ENCODE data around the gene ZNF280C. TPM values are rescaled to one million over a fixed set of nuclear protein-coding genes. Genes with fewer than 3 reads are reported as not detected.
"Not testable (repeated sequence)": the region's sequence is repeated elsewhere in the genome, so short reads cannot be mapped to it uniquely, and the experiment has no call there.

The ZNF280C gene
- total and polyA plus RNA-seq, 4 donors = 0.50 to 2.3 (median 1.00) TPM

DNA sequence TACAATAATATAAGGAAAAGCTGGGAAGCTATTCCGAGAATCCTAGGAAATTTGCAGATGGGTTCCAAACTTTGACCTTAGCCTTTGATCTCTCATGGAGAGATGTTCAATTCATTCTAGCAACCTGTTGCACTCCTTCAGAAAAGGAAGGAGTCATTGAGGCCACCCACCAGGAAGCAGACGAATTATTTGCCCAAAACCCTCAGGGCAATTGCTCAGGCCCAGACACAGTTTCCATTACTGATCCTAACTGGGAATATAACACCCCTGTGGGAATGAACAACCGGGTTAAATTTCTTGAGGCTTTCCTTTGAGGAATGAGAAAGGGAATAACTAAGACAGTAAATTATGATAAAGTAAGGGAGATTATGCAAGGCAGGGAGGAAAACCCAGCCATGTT, 13.5 kb upstream of the ZNF280C start:
- no peaks in the 10 kb centered on the region for H3K9me3 ChIP-seq (ENCODE audit: control insufficient read depth in 4 of 4, low read length in 3 of 4)

DNA sequence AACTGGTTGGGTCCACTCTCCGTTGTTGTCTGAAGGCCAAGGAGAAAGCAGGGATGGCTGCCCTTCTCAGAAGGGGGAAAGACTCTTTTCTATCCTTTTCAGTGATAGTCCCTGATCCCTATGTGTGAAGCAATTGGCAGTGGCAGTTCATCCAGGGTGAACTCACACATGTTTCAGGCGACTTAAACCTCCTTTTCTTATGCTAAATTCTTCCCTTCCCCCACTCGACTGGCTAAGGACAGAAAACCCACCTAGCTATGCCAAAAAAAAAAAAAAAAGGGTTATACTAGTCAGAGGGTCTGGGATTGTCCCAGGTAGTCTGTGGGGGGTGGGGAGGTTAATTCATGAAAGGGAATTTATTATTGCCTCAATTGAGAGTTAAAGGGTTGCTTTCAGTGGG, 12.2 kb upstream of the ZNF280C start:
- Histone ChIP-seq H3K4me1 (ENCODE audit: control insufficient read depth in 4 of 4, insufficient read depth in 4 of 4, low read length in 3 of 4) (no peaks in the 10 kb centered on the region), H3K9ac (ENCODE audit: low read depth in 1 of 2, low read length in 2 of 2) (no peak overlapping the region), H3K27me3 (ENCODE audit: control insufficient read depth in 4 of 4, insufficient read depth in 4 of 4, low read length in 3 of 4) (no peaks in the 10 kb centered on the region), H3K4me3 (ENCODE audit: low read depth in 1 of 3, low read length in 3 of 3) (no peak overlapping the region), H3K9me3 (ENCODE audit: control insufficient read depth in 4 of 4, low read length in 3 of 4) (no peaks in the 10 kb centered on the region), H3K36me3 (ENCODE audit: control insufficient read depth in 4 of 4, insufficient read depth in 3 of 4, low read depth in 1 of 4, low read length in 3 of 4) (no peaks in the 10 kb centered on the region), H3K27ac (ENCODE audit: low read depth in 1 of 2, low read length in 2 of 2) (no peak overlapping the region)
- WGBS = 82% methylated on average over 3 of the region's 3 CpGs
- no peak for DNase-seq (ENCODE audit: low spot score)
- TF ChIP-seq GABPA (IDR thresholded peaks at IDR 0.05 in 1 of 2, conservative IDR thresholded peaks at IDR 0.05 in 1 of 2) = no peak
- TF ChIP-seq HNF4A (conservative IDR thresholded peaks at IDR 0.05) = no peak
- TF ChIP-seq, protein P1, sequence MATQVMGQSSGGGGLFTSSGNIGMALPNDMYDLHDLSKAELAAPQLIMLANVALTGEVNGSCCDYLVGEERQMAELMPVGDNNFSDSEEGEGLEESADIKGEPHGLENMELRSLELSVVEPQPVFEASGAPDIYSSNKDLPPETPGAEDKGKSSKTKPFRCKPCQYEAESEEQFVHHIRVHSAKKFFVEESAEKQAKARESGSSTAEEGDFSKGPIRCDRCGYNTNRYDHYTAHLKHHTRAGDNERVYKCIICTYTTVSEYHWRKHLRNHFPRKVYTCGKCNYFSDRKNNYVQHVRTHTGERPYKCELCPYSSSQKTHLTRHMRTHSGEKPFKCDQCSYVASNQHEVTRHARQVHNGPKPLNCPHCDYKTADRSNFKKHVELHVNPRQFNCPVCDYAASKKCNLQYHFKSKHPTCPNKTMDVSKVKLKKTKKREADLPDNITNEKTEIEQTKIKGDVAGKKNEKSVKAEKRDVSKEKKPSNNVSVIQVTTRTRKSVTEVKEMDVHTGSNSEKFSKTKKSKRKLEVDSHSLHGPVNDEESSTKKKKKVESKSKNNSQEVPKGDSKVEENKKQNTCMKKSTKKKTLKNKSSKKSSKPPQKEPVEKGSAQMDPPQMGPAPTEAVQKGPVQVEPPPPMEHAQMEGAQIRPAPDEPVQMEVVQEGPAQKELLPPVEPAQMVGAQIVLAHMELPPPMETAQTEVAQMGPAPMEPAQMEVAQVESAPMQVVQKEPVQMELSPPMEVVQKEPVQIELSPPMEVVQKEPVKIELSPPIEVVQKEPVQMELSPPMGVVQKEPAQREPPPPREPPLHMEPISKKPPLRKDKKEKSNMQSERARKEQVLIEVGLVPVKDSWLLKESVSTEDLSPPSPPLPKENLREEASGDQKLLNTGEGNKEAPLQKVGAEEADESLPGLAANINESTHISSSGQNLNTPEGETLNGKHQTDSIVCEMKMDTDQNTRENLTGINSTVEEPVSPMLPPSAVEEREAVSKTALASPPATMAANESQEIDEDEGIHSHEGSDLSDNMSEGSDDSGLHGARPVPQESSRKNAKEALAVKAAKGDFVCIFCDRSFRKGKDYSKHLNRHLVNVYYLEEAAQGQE (IDR thresholded peaks at IDR 0.05) = no peak

More for the DNA sequence above, 13.5 kb upstream of the ZNF280C start:
- Histone ChIP-seq H3K27ac (ENCODE audit: low read depth in 1 of 2, low read length in 2 of 2) (no peak overlapping the region), H3K9ac (ENCODE audit: low read depth in 1 of 2, low read length in 2 of 2) (no peak overlapping the region), H3K4me1 (ENCODE audit: control insufficient read depth in 4 of 4, insufficient read depth in 4 of 4, low read length in 3 of 4) (no peaks in the 10 kb centered on the region), H3K36me3 (ENCODE audit: control insufficient read depth in 4 of 4, insufficient read depth in 3 of 4, low read depth in 1 of 4, low read length in 3 of 4) (no peaks in the 10 kb centered on the region), H3K4me3 (ENCODE audit: low read depth in 1 of 3, low read length in 3 of 3) (no peak overlapping the region), H3K27me3 (ENCODE audit: control insufficient read depth in 4 of 4, insufficient read depth in 4 of 4, low read length in 3 of 4) (no peaks in the 10 kb centered on the region)
- 94% methylated on average over 3 of the region's 3 CpGs for WGBS
- TF ChIP-seq EGR1 (IDR thresholded peaks at IDR 0.05; ENCODE audit: low read depth in 2 of 2) (no peak), SP1 (IDR thresholded peaks at IDR 0.05) (no peak), YY1 (IDR thresholded peaks at IDR 0.05) (no peak), RXRA (IDR thresholded peaks at IDR 0.05) (no peak), GABPA (IDR thresholded peaks at IDR 0.05 in 1 of 2, conservative IDR thresholded peaks at IDR 0.05 in 1 of 2) (no peak), TAF1 (conservative IDR thresholded peaks at IDR 0.05) (no peak)
- TF ChIP-seq, protein P2, sequence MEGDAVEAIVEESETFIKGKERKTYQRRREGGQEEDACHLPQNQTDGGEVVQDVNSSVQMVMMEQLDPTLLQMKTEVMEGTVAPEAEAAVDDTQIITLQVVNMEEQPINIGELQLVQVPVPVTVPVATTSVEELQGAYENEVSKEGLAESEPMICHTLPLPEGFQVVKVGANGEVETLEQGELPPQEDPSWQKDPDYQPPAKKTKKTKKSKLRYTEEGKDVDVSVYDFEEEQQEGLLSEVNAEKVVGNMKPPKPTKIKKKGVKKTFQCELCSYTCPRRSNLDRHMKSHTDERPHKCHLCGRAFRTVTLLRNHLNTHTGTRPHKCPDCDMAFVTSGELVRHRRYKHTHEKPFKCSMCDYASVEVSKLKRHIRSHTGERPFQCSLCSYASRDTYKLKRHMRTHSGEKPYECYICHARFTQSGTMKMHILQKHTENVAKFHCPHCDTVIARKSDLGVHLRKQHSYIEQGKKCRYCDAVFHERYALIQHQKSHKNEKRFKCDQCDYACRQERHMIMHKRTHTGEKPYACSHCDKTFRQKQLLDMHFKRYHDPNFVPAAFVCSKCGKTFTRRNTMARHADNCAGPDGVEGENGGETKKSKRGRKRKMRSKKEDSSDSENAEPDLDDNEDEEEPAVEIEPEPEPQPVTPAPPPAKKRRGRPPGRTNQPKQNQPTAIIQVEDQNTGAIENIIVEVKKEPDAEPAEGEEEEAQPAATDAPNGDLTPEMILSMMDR (IDR thresholded peaks at IDR 0.05; ENCODE audit: low read depth, low read length, missing input control) = no peak
- no peak for DNase-seq (ENCODE audit: low spot score)

GRCh38 chrX:130272253-130272652, 3.6 kb upstream of the ZNF280C start:
- not testable (repeated sequence) for H3K36me3 ChIP-seq (ENCODE audit: control insufficient read depth in 4 of 4, insufficient read depth in 3 of 4, low read depth in 1 of 4, low read length in 3 of 4); H3K9ac ChIP-seq (ENCODE audit: low read depth in 1 of 2, low read length in 2 of 2); DNase-seq (ENCODE audit: low spot score); H3K27me3 ChIP-seq (ENCODE audit: control insufficient read depth in 4 of 4, insufficient read depth in 4 of 4, low read length in 3 of 4); H3K9me3 ChIP-seq (ENCODE audit: control insufficient read depth in 4 of 4, low read length in 3 of 4); H3K4me3 ChIP-seq (ENCODE audit: low read depth in 1 of 3, low read length in 3 of 3); H3K4me1 ChIP-seq (ENCODE audit: control insufficient read depth in 4 of 4, insufficient read depth in 4 of 4, low read length in 3 of 4); H3K27ac ChIP-seq (ENCODE audit: low read depth in 1 of 2, low read length in 2 of 2)
- 96% methylated on average over 2 of the region's 2 CpGs for WGBS

DNA sequence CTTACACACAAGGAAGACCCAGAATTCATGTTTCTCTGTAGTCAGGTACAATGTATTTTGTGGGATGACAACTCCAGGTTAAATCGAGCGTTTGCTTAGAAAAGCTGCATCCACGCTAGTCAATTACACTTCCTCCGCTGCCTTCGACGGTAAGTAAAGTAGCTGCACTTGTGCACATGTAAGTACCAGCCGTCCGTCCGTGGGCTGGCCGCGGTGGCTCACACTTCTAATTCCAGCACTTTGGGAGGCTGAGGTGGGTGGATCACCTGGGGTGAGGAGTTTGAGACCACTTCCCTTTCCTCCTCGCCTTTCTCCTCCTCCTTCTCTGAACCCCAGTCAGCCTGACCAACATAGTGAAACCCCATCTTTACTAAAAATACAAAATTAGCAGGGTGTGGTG, 692 bp upstream of the ZNF280C start:
- not testable (repeated sequence) for H3K4me1 ChIP-seq (ENCODE audit: control insufficient read depth in 4 of 4, insufficient read depth in 4 of 4, low read length in 3 of 4); H3K9ac ChIP-seq (ENCODE audit: low read depth in 1 of 2, low read length in 2 of 2); H3K27me3 ChIP-seq (ENCODE audit: control insufficient read depth in 4 of 4, insufficient read depth in 4 of 4, low read length in 3 of 4); H3K9me3 ChIP-seq (ENCODE audit: control insufficient read depth in 4 of 4, low read length in 3 of 4); H3K27ac ChIP-seq (ENCODE audit: low read depth in 1 of 2, low read length in 2 of 2); DNase-seq (ENCODE audit: low spot score); H3K36me3 ChIP-seq (ENCODE audit: control insufficient read depth in 4 of 4, insufficient read depth in 3 of 4, low read depth in 1 of 4, low read length in 3 of 4); H3K4me3 ChIP-seq (ENCODE audit: low read depth in 1 of 3, low read length in 3 of 3)
- 98% methylated on average over 12 of the region's 12 CpGs for WGBS

All from liver (tissue), 9 donors.